Mesenteric fat pad (tissue), 1 donor: Measurements from ENCODE around the gene LY6G6C. TPM values are rescaled to one million over a fixed set of nuclear protein-coding genes. Genes with fewer than 3 reads are reported as not detected.

Experiments used
- DNase-seq: peaks from one replicate; pipeline ENCODE4 v3.0.0-alpha.2; 2020; ENCODE audit warnings: low spot score
- microRNA-seq: library from miRNA; unstranded; fragments of <30 nt; microRNA quantifications from one replicate; pipeline ENCODE4 v1.2.0, GENCODE V29; 2020; ENCODE audit warnings: borderline number of aligned reads
- total RNA-seq: library from RNA; stranded (reverse); fragmentation: NEBNext Ultra II Directional; extraction: Animal tissue kit (Norgen Biotek cat#: 25700); gene quantifications from one replicate; pipeline ENCODE4 v1.2.1, GENCODE V29; 2021
- donor health status: DM: yes; HTN: yes; CAD: no.

Gene LY6G6C
- total RNA-seq, 1 donor from 2014 or later, result not detected

- no peak for DNase-seq
Measured at GRCh38 chr6:31687321-31687720, 34.2 kb downstream of the LY6G6C start.

- no peak for DNase-seq
Measured at GRCh38 chr6:31686483-31686882, 35.1 kb downstream of the LY6G6C start.

GRCh38 chr6:31683591-31683990 is 38.0 kb downstream of the LY6G6C start:
- no peak for DNase-seq

- DNase-seq, result peak; percentile 91
Measured at GRCh38 chr6:31681135-31681671, 40.3 kb downstream of the LY6G6C start.

- DNase-seq, result no peak
Measured at GRCh38 chr6:31680226-31681134, 41.1 kb downstream of the LY6G6C start, which contains the start of gene LY6G5C. Gene LY6G5C, minus strand, starts transcription at chr6:31681067. Its CDS starts 694 bp downstream, at chr6:31680373.

GRCh38 chr6:31677955-31678354 is 43.6 kb downstream of the LY6G6C start:
- DNase-seq, result no peak

GRCh38 chr6:31676904-31677303 is 44.6 kb downstream of the LY6G6C start:
- DNase-seq, result no peak

GRCh38 chr6:31676322-31676903 is 45.1 kb downstream of the LY6G6C start:
- DNase-seq, result no peak

- no peak for DNase-seq
Measured at GRCh38 chr6:31669676-31670075, 51.9 kb downstream of the LY6G6C start, which contains the start of gene LY6G5B. Gene LY6G5B, plus strand, starts transcription at chr6:31669976. Its CDS starts 975 bp downstream, at chr6:31670951.

Small RNAs within 50 kb of the gene (microRNA-seq; reads per million reads assigned to microRNA genes)
- not detected for gene MIR4646

Other genes starting within 250 kb of the LY6G6C start
- 4.5 TPM for gene MICB, start 223.6 kb downstream of the LY6G6C start, total RNA-seq
- gene MCCD1, start 192.8 kb downstream of the LY6G6C start, total RNA-seq, result not detected
- gene DDX39B, start 179.7 kb downstream of the LY6G6C start, total RNA-seq, result 268 TPM
- 1.1 TPM for gene ATP6V1G2, start 175.1 kb downstream of the LY6G6C start, total RNA-seq
- gene NFKBIL1, start 174.1 kb downstream of the LY6G6C start, total RNA-seq, result 11.4 TPM
- not detected for gene LTA, start 149.5 kb downstream of the LY6G6C start, total RNA-seq
- gene TNF, start 146.2 kb downstream of the LY6G6C start, total RNA-seq, result 1.2 TPM
- 1.4 TPM for gene LTB, start 139.3 kb downstream of the LY6G6C start, total RNA-seq
- gene LST1, start 135.5 kb downstream of the LY6G6C start, total RNA-seq, result 23.8 TPM
- not detected for gene NCR3, start 128.7 kb downstream of the LY6G6C start, total RNA-seq
- 60.1 TPM for gene AIF1, start 106.5 kb downstream of the LY6G6C start, total RNA-seq
- 162 TPM for gene PRRC2A, start 101.0 kb downstream of the LY6G6C start, total RNA-seq
- gene BAG6, start 69.1 kb downstream of the LY6G6C start, total RNA-seq, result 229 TPM
- 3.3 TPM for gene APOM, start 65.9 kb downstream of the LY6G6C start, total RNA-seq
- 21.6 TPM for gene C6orf47, start 61.0 kb downstream of the LY6G6C start, total RNA-seq
- gene GPANK1, start 56.7 kb downstream of the LY6G6C start, total RNA-seq, result 10.5 TPM
- 125 TPM for gene CSNK2B, start 55.7 kb downstream of the LY6G6C start, total RNA-seq
- gene LY6G5B, start 51.8 kb downstream of the LY6G6C start, total RNA-seq, result 15.5 TPM
- 1.9 TPM for gene LY6G5C, start 40.7 kb downstream of the LY6G6C start, total RNA-seq
- gene ABHD16A, start 18.4 kb downstream of the LY6G6C start, total RNA-seq, result 38.8 TPM
- not detected for gene LY6G6F, start 14.9 kb downstream of the LY6G6C start, total RNA-seq
- not detected for gene LY6G6D, start 6.4 kb downstream of the LY6G6C start, total RNA-seq
- not detected for gene MPIG6B, start 1.6 kb upstream of the LY6G6C start, total RNA-seq
- 123 TPM for gene DDAH2, start 7.6 kb upstream of the LY6G6C start, total RNA-seq
- 408 TPM for gene CLIC1, start 14.8 kb upstream of the LY6G6C start, total RNA-seq
- 14.8 TPM for gene MSH5, start 18.3 kb upstream of the LY6G6C start, total RNA-seq
- 2.0 TPM for gene SAPCD1, start 40.9 kb upstream of the LY6G6C start, total RNA-seq
- gene VWA7, start 55.6 kb upstream of the LY6G6C start, total RNA-seq, result 0.77 TPM
- gene VARS1, start 74.0 kb upstream of the LY6G6C start, total RNA-seq, result 62.6 TPM
- 25.7 TPM for gene LSM2, start 85.2 kb upstream of the LY6G6C start, total RNA-seq
- 0.84 TPM for gene HSPA1L, start 93.5 kb upstream of the LY6G6C start, total RNA-seq
- gene HSPA1A, start 93.8 kb upstream of the LY6G6C start, total RNA-seq, result 139 TPM
- gene HSPA1B, start 106.0 kb upstream of the LY6G6C start, total RNA-seq, result 111 TPM
- 40.7 TPM for gene NEU1, start 141.1 kb upstream of the LY6G6C start, total RNA-seq
- 0.51 TPM for gene SLC44A4, start 157.3 kb upstream of the LY6G6C start, total RNA-seq
- gene EHMT2, start 176.0 kb upstream of the LY6G6C start, total RNA-seq, result 28.4 TPM
- gene ZBTB12, start 180.3 kb upstream of the LY6G6C start, total RNA-seq, result 2.9 TPM
- 60.8 TPM for gene C2, start 206.0 kb upstream of the LY6G6C start, total RNA-seq
- 38.0 TPM for gene CFB, start 224.3 kb upstream of the LY6G6C start, total RNA-seq
- gene NELFE, start 237.2 kb upstream of the LY6G6C start, total RNA-seq, result 59.2 TPM
- gene SKIC2, start 237.4 kb upstream of the LY6G6C start, total RNA-seq, result 52.5 TPM